A549 (cell line): ENCODE results near the gene C7. TPM values are rescaled to one million over a fixed set of nuclear protein-coding genes. Genes with fewer than 3 reads are reported as not detected.

Experiments
- ATAC-seq, 2 experiments: fragments of 200-7000 bp in 1 of 2; fragments of >200 bp in 1 of 2; cut with Nextera tagmentation in 1 of 2; cut with Tn5 transposase in 1 of 2; 3 replicates each; pipeline versions ENCODE4 v1.8.0 to v1.9.1; 2018 to 2020; ENCODE audit warnings: mild to moderate bottlenecking in 1 of 2, moderate library complexity in 1 of 2
- CTCF ChIA-PET: fragments of 300-600 bp; sonication (Branson Sonifier 250); formaldehyde crosslinking; extraction: SDS; loops from one replicate; lab custom pipeline; 2021; ENCODE audit warnings: antibody characterized with exemption, inconsistent platforms; lab: Yijun Ruan, JAX
- POLR2A ChIA-PET: fragments of 350-600 bp; formaldehyde crosslinking; extraction: SDS; loops from one replicate; lab custom pipeline; 2021; ENCODE audit warnings: antibody characterized with exemption, inconsistent platforms; lab: Yijun Ruan, JAX
- DNase-seq, 2 experiments: peaks; one replicate each; pipeline versions ENCODE4 v3.0.0 to v3.0.0-alpha.2; 2011 to 2016; ENCODE audit warnings: low read depth in 1 of 2, low spot score in 1 of 2
- FAIRE-seq: peaks from 2 replicates; lab custom pipeline; 2011; peaks lifted over from hg19 to GRCh38; lab: Jason Lieb, UNC
- H3K27ac ChIP-seq, 2 experiments: fragments of >200 bp; sonication (Bioruptor Twin); formaldehyde crosslinking; 3 replicates each; pipeline ENCODE4 v1.5.1; 2016 to 2017
- H3K4me1 ChIP-seq: fragments of >200 bp; sonication (Bioruptor Twin); formaldehyde crosslinking; 3 replicates; pipeline ENCODE4 v1.6.1; 2016
- H3K4me2 ChIP-seq: fragments of >200 bp; sonication (Bioruptor Twin); formaldehyde crosslinking; 3 replicates; pipeline ENCODE4 v1.6.1; 2016
- H3K4me3 ChIP-seq: fragments of >200 bp; sonication (Bioruptor Twin); formaldehyde crosslinking; 3 replicates; pipeline ENCODE4 v1.5.1; 2016
- H3K9me3 ChIP-seq: fragments of >200 bp; sonication (Bioruptor Twin); formaldehyde crosslinking; 3 replicates; pipeline ENCODE4 v1.6.1; 2016
- CBX8 ChIP-seq: fragments of 200-600 bp; sonication (generic); IDR thresholded peaks from 2 replicates; pipeline ENCODE4 v1.6.1; 2016
- CEBPB ChIP-seq, 2 experiments: fragments of >200 bp in 1 of 2; sonication (Bioruptor Twin) in 1 of 2; formaldehyde crosslinking in 1 of 2; IDR thresholded peaks; 2 replicates each; pipeline ENCODE4 v1.6.1; 2012 to 2016
- CHD4 ChIP-seq: fragments of 200-600 bp; sonication (generic); IDR thresholded peaks from 2 replicates; pipeline ENCODE4 v1.6.1; 2016; ENCODE audit warnings: antibody characterized with exemption, mild to moderate bottlenecking, borderline replicate concordance
- EP300 ChIP-seq, 2 experiments: fragments of >200 bp; sonication (Bioruptor Twin); formaldehyde crosslinking; IDR thresholded peaks; 2 replicates in 1 of 2; 3 replicates in 1 of 2; pipeline ENCODE4 v1.6.1; 2016 to 2017
- FOSB ChIP-seq: fragments of 250-450 bp; sonication (Bioruptor Pico); IDR thresholded peaks from 2 replicates; pipeline ENCODE4 v1.5.0; 2020; ENCODE audit warnings: mild to moderate bottlenecking, moderate library complexity
- HOXB13 ChIP-seq: fragments of 250-450 bp; sonication (Bioruptor Pico); IDR thresholded peaks from 2 replicates; pipeline ENCODE4 v1.5.0; 2020; ENCODE audit warnings: low read depth, mild to moderate bottlenecking, moderate library complexity
- HOXB5 ChIP-seq: fragments of 250-450 bp; sonication (Bioruptor Pico); IDR thresholded peaks from 2 replicates; pipeline ENCODE4 v1.5.0; 2020; ENCODE audit warnings: mild to moderate bottlenecking, moderate library complexity
- JUN ChIP-seq, 2 experiments: fragments of >200 bp; sonication (Bioruptor Twin); formaldehyde crosslinking; IDR thresholded peaks; 2 replicates in 1 of 2; 3 replicates in 1 of 2; pipeline ENCODE4 v1.6.1; 2016 to 2017
- MAZ ChIP-seq: fragments of 150-350 bp; IDR thresholded peaks from 2 replicates; pipeline ENCODE4 v1.6.1; 2014; ENCODE audit warnings: antibody characterized with exemption, low read depth, low read length, borderline replicate concordance
- MYC ChIP-seq: IDR thresholded peaks from 2 replicates; pipeline ENCODE4 v1.6.1; 2012; ENCODE audit warnings: mild to moderate bottlenecking, inconsistent platforms, low read length, improper control_type of control experiment, borderline replicate concordance
- NR3C1 ChIP-seq: fragments of >200 bp; sonication (Bioruptor Twin); formaldehyde crosslinking; IDR thresholded peaks from 3 replicates; pipeline ENCODE4 v1.6.1; 2017
- POLR2A ChIP-seq: IDR thresholded peaks from 2 replicates; pipeline ENCODE4 v1.6.1; 2012; ENCODE audit warnings: mild to moderate bottlenecking, low read length
- RAD21 ChIP-seq, 2 experiments: fragments of >200 bp in 1 of 2; sonication (Bioruptor Twin) in 1 of 2; formaldehyde crosslinking in 1 of 2; IDR thresholded peaks in 1 of 2; conservative IDR thresholded peaks in 1 of 2; 2 replicates in 1 of 2; 3 replicates in 1 of 2; pipeline ENCODE4 v1.6.1; 2012 to 2018; ENCODE audit warnings: inconsistent platforms in 1 of 2
- RARB ChIP-seq: fragments of 250-450 bp; sonication (Bioruptor Pico); IDR thresholded peaks from 2 replicates; pipeline ENCODE4 v1.8.0; 2021; ENCODE audit warnings: mild to moderate bottlenecking, moderate library complexity
- RNF2 ChIP-seq: fragments of 200-600 bp; sonication (generic); IDR thresholded peaks from 2 replicates; pipeline ENCODE4 v1.6.1; 2016; ENCODE audit warnings: low read depth, mild to moderate bottlenecking, antibody characterized with exemption, moderate library complexity, borderline replicate concordance
- SREBF2 ChIP-seq: fragments of 450-650 bp; IDR thresholded peaks from 2 replicates; pipeline ENCODE4 v1.6.1; 2014; ENCODE audit warnings: mild to moderate bottlenecking, moderate library complexity
- ZFP36 ChIP-seq: fragments of 450-650 bp; IDR thresholded peaks from 2 replicates; pipeline ENCODE4 v1.6.1; 2014; ENCODE audit warnings: borderline replicate concordance; ENCODE audit not compliant: partially characterized antibody
- WGBS: methylation state at CpG from one replicate; pipeline ENCODE4 v1.1.6; 2017; ENCODE audit errors: missing lambda C conversion rate; 5-methylcytosine and 5-hydroxymethylcytosine counted together
- polyA plus RNA-seq, 4 experiments: library from polyadenylated mRNA; depleted of rRNA in 3 of 4; stranded (reverse); fragments of >200 nt; fragmentation: RNase III in 1 of 4; extraction: RNeasy Plus Mini Kit Qiagen cat#74134 plus additional on column Dnase treatment in 1 of 4; gene quantifications; 2 replicates in 3 of 4; 3 replicates in 1 of 4; pipeline ENCODE4 v1.2.3, GENCODE V29; 2011 to 2017
- TF ChIP-seq, protein P1 (sequence below): fragments of >200 bp; sonication (Bioruptor Twin); formaldehyde crosslinking; IDR thresholded peaks from 3 replicates; pipeline ENCODE4 v1.5.1; 2016
- TF ChIP-seq, protein P2 (sequence below): fragments of 150-350 bp; IDR thresholded peaks from 2 replicates; pipeline ENCODE4 v1.6.1; 2014; ENCODE audit warnings: low read depth, mild to moderate bottlenecking, low read length
- TF ChIP-seq, protein P3 (sequence below): fragments of >200 bp; sonication (Bioruptor Twin); formaldehyde crosslinking; IDR thresholded peaks from 2 replicates; pipeline ENCODE4 v1.6.1; 2016
- TF ChIP-seq, protein P4 (sequence below): fragments of 250-450 bp; sonication (Bioruptor Pico); IDR thresholded peaks from 2 replicates; pipeline ENCODE4 v1.5.0; 2021; ENCODE audit warnings: mild to moderate bottlenecking, moderate library complexity, borderline replicate concordance

Gene C7
- polyA plus RNA-seq, 2 of the 4 experiments (the other 2 are of a cell fraction): not detected

DNA sequence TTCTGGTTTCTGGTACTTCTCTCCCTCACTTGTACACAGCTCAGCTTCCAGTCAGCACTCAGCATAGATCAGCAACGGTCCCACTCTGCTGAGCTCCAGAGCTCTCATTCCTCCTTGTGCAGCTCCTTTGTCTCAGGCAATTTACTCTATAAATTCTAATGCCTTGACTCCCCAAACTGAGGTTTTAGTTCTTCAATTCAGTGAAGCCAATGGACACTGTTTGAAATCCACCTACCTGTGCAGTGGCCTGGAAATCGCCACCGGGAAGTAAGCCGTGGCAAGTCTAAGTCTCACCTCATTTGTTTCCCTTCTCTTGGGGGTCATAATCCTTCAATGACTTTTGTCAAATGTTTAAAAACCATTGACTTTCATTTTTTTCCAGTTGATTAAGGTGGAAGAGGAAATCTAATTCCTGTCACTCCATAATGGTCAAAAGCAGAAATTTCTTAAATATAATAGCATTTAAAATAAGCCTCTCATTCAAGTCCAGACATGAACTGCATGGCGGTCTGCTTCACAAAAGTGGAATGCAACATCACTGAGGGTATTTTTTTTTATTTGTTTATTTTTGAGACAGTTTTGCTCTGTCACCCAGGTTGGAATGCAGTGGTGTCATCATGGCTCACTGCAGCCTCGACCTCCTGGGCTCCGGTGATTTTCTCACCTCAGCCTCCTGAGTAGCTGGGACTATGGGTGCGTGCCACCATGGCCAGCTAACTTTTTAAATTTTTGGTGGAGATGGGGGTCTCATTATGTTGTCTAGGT is 79.6 kb downstream of the C7 start (continued):
- TF ChIP-seq CHD4: no peak
- TF ChIP-seq, all 56 proteins: peak for 0

DNA sequence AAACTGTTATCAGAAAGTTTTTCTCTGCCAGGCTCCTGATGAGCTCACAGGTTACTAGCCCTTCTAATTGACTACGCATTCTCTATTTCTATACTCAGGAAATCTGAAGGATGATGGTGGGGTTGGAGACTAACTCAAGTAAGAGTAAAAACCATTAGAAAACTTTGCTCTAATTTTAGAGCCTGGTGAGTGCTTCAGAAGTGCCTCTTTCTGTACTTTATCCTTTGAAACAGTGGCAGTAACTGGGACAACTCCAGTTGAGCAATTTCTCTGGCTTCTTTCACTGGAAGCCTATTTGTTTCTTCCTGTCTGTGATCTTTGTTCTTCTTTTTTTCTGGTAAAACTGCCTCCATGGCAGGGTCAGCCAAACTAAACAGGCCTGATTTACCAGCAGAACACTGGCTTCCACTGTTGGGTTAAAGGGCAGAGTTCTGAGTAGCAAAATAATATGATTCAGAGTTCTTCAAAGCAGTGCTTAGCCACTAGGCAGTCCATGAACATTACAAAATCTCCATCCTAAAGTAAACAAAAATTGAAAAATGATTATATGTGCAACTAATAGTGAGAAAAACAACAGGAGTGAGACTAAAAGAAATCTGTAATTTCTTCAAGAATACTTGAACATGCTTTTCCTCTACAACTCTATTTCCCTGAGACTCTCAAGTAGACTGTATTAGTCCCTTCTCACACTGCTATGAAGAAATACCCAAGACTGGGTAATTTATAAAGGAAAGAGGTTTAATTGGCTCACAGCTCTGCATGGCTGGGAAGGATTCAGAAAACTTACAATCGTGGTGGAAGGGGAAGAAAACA is 82.1 kb downstream of the C7 start:
- ChIA-PET POLR2A (no interaction called here), CTCF (no interaction called here)
- Histone ChIP-seq H3K9me3 (no peaks in the 10 kb centered on the region), H3K4me2 (peak overlapping the region; percentile 31; the same call in 2 of the 3 replicates), H3K4me3 (no peak overlapping the region), H3K27ac (no peak overlapping the region; a peak in 1 of 6 replicates), H3K4me1 (no peaks in the 10 kb centered on the region)
- DNase-seq (peak in 1 of 2 experiments; percentile 29), ATAC-seq (0 out of 6 replicates have a peak, but pooled peaks of 1 of the 2 experiments have one; percentile 30), FAIRE-seq (no peak)
- 5% methylated on average over 2 of the region's 2 CpGs for WGBS
- no peak for TF ChIP-seq NR3C1
- TF ChIP-seq, protein P1, sequence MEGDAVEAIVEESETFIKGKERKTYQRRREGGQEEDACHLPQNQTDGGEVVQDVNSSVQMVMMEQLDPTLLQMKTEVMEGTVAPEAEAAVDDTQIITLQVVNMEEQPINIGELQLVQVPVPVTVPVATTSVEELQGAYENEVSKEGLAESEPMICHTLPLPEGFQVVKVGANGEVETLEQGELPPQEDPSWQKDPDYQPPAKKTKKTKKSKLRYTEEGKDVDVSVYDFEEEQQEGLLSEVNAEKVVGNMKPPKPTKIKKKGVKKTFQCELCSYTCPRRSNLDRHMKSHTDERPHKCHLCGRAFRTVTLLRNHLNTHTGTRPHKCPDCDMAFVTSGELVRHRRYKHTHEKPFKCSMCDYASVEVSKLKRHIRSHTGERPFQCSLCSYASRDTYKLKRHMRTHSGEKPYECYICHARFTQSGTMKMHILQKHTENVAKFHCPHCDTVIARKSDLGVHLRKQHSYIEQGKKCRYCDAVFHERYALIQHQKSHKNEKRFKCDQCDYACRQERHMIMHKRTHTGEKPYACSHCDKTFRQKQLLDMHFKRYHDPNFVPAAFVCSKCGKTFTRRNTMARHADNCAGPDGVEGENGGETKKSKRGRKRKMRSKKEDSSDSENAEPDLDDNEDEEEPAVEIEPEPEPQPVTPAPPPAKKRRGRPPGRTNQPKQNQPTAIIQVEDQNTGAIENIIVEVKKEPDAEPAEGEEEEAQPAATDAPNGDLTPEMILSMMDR: no peak
- no peak for TF ChIP-seq CBX8
- no peak for TF ChIP-seq ZFP36
- TF ChIP-seq JUN (IDR thresholded peaks at IDR 0.05): 0 out of 5 replicates have a peak, but pooled peaks of 1 of the 2 experiments have one; percentile 21

DNA sequence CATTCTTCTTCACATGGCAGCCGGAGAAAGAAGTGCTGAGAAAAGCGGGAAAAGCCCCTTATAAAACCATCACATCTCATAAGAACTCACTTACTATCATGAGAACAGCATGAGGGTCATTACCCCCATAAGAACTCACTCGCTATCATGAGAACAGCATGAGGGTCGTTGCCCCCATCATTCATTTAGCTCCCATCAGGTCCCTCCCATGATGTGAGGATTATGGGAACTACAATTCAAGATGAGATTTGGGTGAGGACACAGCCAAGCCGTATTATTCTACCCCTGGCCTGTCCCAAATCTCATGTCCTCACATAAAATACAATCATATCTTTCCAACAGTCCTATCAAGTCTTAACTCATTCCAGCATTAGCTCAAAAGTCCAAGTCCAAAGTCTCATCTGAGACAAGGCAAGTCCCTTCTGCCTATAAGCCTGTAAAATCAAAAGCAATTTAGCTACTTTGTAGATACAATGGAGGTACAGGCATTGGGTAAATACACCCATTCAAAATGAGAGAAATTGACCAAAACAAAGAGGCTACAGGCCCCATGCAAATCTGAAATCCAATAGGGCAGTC is 82.8 kb downstream of the C7 start:
- WGBS: 18% methylated on average over 5 of the region's 5 CpGs

More for the DNA sequence above, 82.8 kb downstream of the C7 start:
- CTCF ChIA-PET: no interaction called here
- DNase-seq (no peak), ATAC-seq (no peak), FAIRE-seq (no peak)
- H3K4me1 ChIP-seq: no peaks in the 10 kb centered on the region
- no peaks in the 10 kb centered on the region for H3K9me3 ChIP-seq
- TF ChIP-seq NR3C1 (no peak), HOXB13 (CRISPR knock-in tag) (no peak), CEBPB (IDR thresholded peaks at IDR 0.05) (no peak), MAZ (no peak), SREBF2 (no peak), CHD4 (no peak), RNF2 (no peak), HOXB5 (CRISPR knock-in tag) (no peak), RAD21 (conservative IDR thresholded peaks at IDR 0.05 in 1 of 2, IDR thresholded peaks at IDR 0.05 in 1 of 2) (no peak), MYC (no peak), EP300 (IDR thresholded peaks at IDR 0.05) (no peak), CBX8 (no peak), FOSB (CRISPR knock-in tag) (no peak), POLR2A (no peak), RARB (CRISPR knock-in tag) (no peak)
- TF ChIP-seq, protein P2, sequence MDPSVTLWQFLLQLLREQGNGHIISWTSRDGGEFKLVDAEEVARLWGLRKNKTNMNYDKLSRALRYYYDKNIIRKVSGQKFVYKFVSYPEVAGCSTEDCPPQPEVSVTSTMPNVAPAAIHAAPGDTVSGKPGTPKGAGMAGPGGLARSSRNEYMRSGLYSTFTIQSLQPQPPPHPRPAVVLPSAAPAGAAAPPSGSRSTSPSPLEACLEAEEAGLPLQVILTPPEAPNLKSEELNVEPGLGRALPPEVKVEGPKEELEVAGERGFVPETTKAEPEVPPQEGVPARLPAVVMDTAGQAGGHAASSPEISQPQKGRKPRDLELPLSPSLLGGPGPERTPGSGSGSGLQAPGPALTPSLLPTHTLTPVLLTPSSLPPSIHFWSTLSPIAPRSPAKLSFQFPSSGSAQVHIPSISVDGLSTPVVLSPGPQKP: no peak
- TF ChIP-seq, protein P3, sequence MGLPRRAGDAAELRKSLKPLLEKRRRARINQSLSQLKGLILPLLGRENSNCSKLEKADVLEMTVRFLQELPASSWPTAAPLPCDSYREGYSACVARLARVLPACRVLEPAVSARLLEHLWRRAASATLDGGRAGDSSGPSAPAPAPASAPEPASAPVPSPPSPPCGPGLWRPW: no peak
- TF ChIP-seq, protein P4, sequence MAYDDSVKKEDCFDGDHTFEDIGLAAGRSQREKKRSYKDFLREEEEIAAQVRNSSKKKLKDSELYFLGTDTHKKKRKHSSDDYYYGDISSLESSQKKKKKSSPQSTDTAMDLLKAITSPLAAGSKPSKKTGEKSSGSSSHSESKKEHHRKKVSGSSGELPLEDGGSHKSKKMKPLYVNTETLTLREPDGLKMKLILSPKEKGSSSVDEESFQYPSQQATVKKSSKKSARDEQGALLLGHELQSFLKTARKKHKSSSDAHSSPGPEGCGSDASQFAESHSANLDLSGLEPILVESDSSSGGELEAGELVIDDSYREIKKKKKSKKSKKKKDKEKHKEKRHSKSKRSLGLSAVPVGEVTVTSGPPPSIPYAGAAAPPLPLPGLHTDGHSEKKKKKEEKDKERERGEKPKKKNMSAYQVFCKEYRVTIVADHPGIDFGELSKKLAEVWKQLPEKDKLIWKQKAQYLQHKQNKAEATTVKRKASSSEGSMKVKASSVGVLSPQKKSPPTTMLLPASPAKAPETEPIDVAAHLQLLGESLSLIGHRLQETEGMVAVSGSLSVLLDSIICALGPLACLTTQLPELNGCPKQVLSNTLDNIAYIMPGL (CRISPR knock-in tag): no peak
- no peak overlapping the region for H3K4me2 ChIP-seq
- no peak overlapping the region for H3K4me3 ChIP-seq
- H3K27ac ChIP-seq: no peak overlapping the region
- POLR2A ChIA-PET: no interaction called here
